Loucy (cell line): Measurements from ENCODE around the gene CCT8L2.
"Not testable (repeated sequence)": the region's sequence is repeated elsewhere in the genome, so short reads cannot be mapped to it uniquely, and the experiment has no call there.

Source experiments
- H2AFZ ChIP-seq: fragments of 200-600 bp; sonication (generic); 2 replicates; pipeline ENCODE4 v1.6.0; 2016; ENCODE audit warnings: antibody characterized with exemption, mild to moderate bottlenecking, low read length, moderate library complexity
- H3F3A ChIP-seq: fragments of 200-600 bp; 2 replicates; pipeline ENCODE4 v1.6.0; 2016; ENCODE audit warnings: antibody characterized with exemption, low read depth, mild to moderate bottlenecking
- H3K27me3 ChIP-seq: fragments of 200-600 bp; sonication (generic); 2 replicates; pipeline ENCODE4 v1.6.1; 2014; ENCODE audit warnings: low read length, mild to moderate bottlenecking; ENCODE audit not compliant: insufficient read depth, poor library complexity, severe bottlenecking
- H3K36me3 ChIP-seq: fragments of 200-600 bp; sonication (generic); 2 replicates; pipeline ENCODE4 v1.6.1; 2016; ENCODE audit warnings: low read length; ENCODE audit not compliant: insufficient read depth
- H3K4me1 ChIP-seq: fragments of 200-600 bp; sonication (generic); 2 replicates; pipeline ENCODE4 v1.5.1; 2014; ENCODE audit warnings: low read length, mild to moderate bottlenecking; ENCODE audit not compliant: insufficient read depth, poor library complexity, severe bottlenecking
- H3K4me2 ChIP-seq: fragments of 200-600 bp; sonication (generic); 2 replicates; pipeline ENCODE4 v1.6.0; 2014; ENCODE audit warnings: antibody characterized with exemption, low read length, low read depth, mild to moderate bottlenecking; ENCODE audit not compliant: poor library complexity, severe bottlenecking
- H3K4me3 ChIP-seq: fragments of 200-600 bp; sonication (generic); 2 replicates; pipeline ENCODE4 v1.5.1; 2014; ENCODE audit warnings: low read length, mild to moderate bottlenecking, mixed read lengths; ENCODE audit not compliant: poor library complexity, severe bottlenecking
- H3K79me2 ChIP-seq: fragments of 200-600 bp; sonication (generic); 2 replicates; pipeline ENCODE4 v1.6.1; 2014; ENCODE audit warnings: low read length; ENCODE audit not compliant: insufficient read depth
- H3K9ac ChIP-seq: fragments of 200-600 bp; sonication (generic); 2 replicates; pipeline ENCODE4 v1.6.0; 2014; ENCODE audit warnings: mild to moderate bottlenecking, low read depth, low read length, moderate library complexity; ENCODE audit not compliant: poor library complexity, severe bottlenecking
- H3K9me2 ChIP-seq: fragments of 200-600 bp; sonication (generic); replicated peaks from 2 replicates; pipeline ENCODE4 v1.6.1; 2016; ENCODE audit warnings: low read depth, low read length, mixed read lengths
- H3K9me3 ChIP-seq: fragments of 200-600 bp; sonication (generic); 2 replicates; pipeline ENCODE4 v1.6.1; 2014; ENCODE audit warnings: mild to moderate bottlenecking, antibody characterized with exemption, low read length, low read depth; ENCODE audit not compliant: insufficient read depth
- H4K20me1 ChIP-seq: fragments of 200-600 bp; sonication (generic); 2 replicates; pipeline ENCODE4 v1.6.0; 2014; ENCODE audit warnings: antibody characterized with exemption, low read length, mild to moderate bottlenecking; ENCODE audit not compliant: insufficient read depth, poor library complexity, severe bottlenecking
- CTCF ChIP-seq: fragments of 200-600 bp; sonication (generic); conservative IDR thresholded peaks from 2 replicates; pipeline ENCODE4 v1.5.1; 2014; ENCODE audit warnings: mild to moderate bottlenecking, antibody characterized with exemption, low read length
- EZH2phosphoT487 ChIP-seq: fragments of 200-600 bp; IDR thresholded peaks from 2 replicates; pipeline ENCODE4 v1.6.1; 2018; ENCODE audit warnings: antibody characterized with exemption, mild to moderate bottlenecking, moderate library complexity, borderline replicate concordance

Gene CCT8L2

GRCh38 chr22:16603770-16604242 lies 11.2 kb upstream of the CCT8L2 start:
- peak overlapping the region; percentile 67 for H3K9ac ChIP-seq
- peak overlapping the region; percentile 75 for H3K4me3 ChIP-seq

GRCh38 chr22:16603448-16603768 lies 10.8 kb upstream of the CCT8L2 start:
- H3K9ac ChIP-seq: peak overlapping the region; percentile 67
- H3K36me3 ChIP-seq: no peaks in the 10 kb centered on the region
- no peak overlapping the region for H2AFZ ChIP-seq
- no peaks in the 10 kb centered on the region for H3K27me3 ChIP-seq
- H3K4me1 ChIP-seq: no peaks in the 10 kb centered on the region
- peak overlapping the region; percentile 75 for H3K4me3 ChIP-seq
- no peaks in the 10 kb centered on the region for H4K20me1 ChIP-seq
- H3K9me3 ChIP-seq: no peaks in the 10 kb centered on the region
- TF ChIP-seq EZH2phosphoT487 (no peak), CTCF (no peak)
- H3K79me2 ChIP-seq: peaks cover 26% of the 10 kb centered on the region
- peak overlapping the region; percentile 70 for H3K4me2 ChIP-seq
- no peaks in the 10 kb centered on the region for H3K9me2 ChIP-seq
- H3F3A ChIP-seq: no peaks in the 10 kb centered on the region

More at GRCh38 chr22:16603770-16604242, 11.2 kb upstream of the CCT8L2 start:
- not testable (repeated sequence) for H4K20me1 ChIP-seq, H3K9me2 ChIP-seq, H3K9me3 ChIP-seq, H2AFZ ChIP-seq, H3K36me3 ChIP-seq, H3F3A ChIP-seq, H3K27me3 ChIP-seq, H3K4me1 ChIP-seq
- peaks cover 26% of the 10 kb centered on the region for H3K79me2 ChIP-seq
- peak overlapping the region; percentile 70 for H3K4me2 ChIP-seq

- peak overlapping the region; percentile 75 for H3K4me3 ChIP-seq
- H3K9ac ChIP-seq: peak overlapping the region; percentile 67
- not testable (repeated sequence) for H3K27me3 ChIP-seq, H3K9me2 ChIP-seq, H3K4me1 ChIP-seq, H3K36me3 ChIP-seq, H4K20me1 ChIP-seq, H3K9me3 ChIP-seq, H3F3A ChIP-seq
- peaks cover 26% of the 10 kb centered on the region for H3K79me2 ChIP-seq
- peak overlapping the region; percentile 70 for H3K4me2 ChIP-seq
- H2AFZ ChIP-seq: peak overlapping the region; percentile 61; the same call in 1 of the 2 replicates
Measured at GRCh38 chr22:16602728-16603447, 10.3 kb upstream of the CCT8L2 start.

GRCh38 chr22:16602224-16602727 lies 9.7 kb upstream of the CCT8L2 start:
- Histone ChIP-seq H3K79me2 (peaks cover 26% of the 10 kb centered on the region), H3K4me3 (peak overlapping the region; percentile 75), H2AFZ (peak overlapping the region; percentile 27; the same call in 1 of the 2 replicates), H3K4me2 (peak overlapping the region; percentile 70), H3K9ac (peak overlapping the region; percentile 67)
- H4K20me1 ChIP-seq, H3F3A ChIP-seq, H3K9me3 ChIP-seq, H3K36me3 ChIP-seq, H3K27me3 ChIP-seq, H3K4me1 ChIP-seq, H3K9me2 ChIP-seq: not testable (repeated sequence)
